GM23338 (cell line): ENCODE data around the gene SOHLH2.

Experiments
- CREB1 ChIP-seq: fragments of 250-450 bp; sonication (Bioruptor Pico); IDR thresholded peaks from 2 replicates; pipeline ENCODE4 v1.5.0; 2020; ENCODE audit warnings: low read depth, mild to moderate bottlenecking, moderate library complexity
- CTCF ChIP-seq, 2 experiments: fragments of 200-600 bp in 1 of 2; sonication (generic) in 1 of 2; conservative IDR thresholded peaks; 2 replicates each; pipeline versions ENCODE4 v1.5.1 to v1.6.1; 2016 to 2017; ENCODE audit warnings: antibody characterized with exemption in 2 of 2, low read depth in 2 of 2, mild to moderate bottlenecking in 2 of 2, moderate library complexity in 1 of 2
- EZH2 ChIP-seq: fragments of 200-600 bp; sonication (generic); IDR thresholded peaks from one replicate; pipeline ENCODE4 v1.8.0; 2017; ENCODE audit warnings: antibody characterized with exemption, mild to moderate bottlenecking, low read depth; ENCODE audit not compliant: unreplicated experiment
- EZH2phosphoT487 ChIP-seq: fragments of 200-600 bp; sonication (generic); IDR thresholded peaks from one replicate; pipeline ENCODE4 v1.8.1; 2018; ENCODE audit warnings: antibody characterized with exemption; ENCODE audit not compliant: unreplicated experiment
- POLR2AphosphoS5 ChIP-seq: IDR thresholded peaks from 2 replicates; pipeline ENCODE4 v1.6.1; 2016; ENCODE audit warnings: antibody characterized with exemption, low read depth
- REST ChIP-seq: IDR thresholded peaks from one replicate; pipeline ENCODE4 v1.6.1; 2018; ENCODE audit warnings: antibody characterized with exemption; ENCODE audit not compliant: unreplicated experiment

- TF ChIP-seq EZH2phosphoT487: no peak
- TF ChIP-seq CTCF (conservative IDR thresholded peaks at IDR 0.05; ENCODE audit: low read depth in 2 of 2): no peak
- TF ChIP-seq POLR2AphosphoS5: no peak
- TF ChIP-seq REST: no peak
- TF ChIP-seq EZH2: no peak
- no peak for TF ChIP-seq CREB1 (CRISPR knock-in tag)
These were observed 25.9 kb downstream of the SOHLH2 start for GRCh38 chr13:36188441-36188840.
